ENCODE results near the gene SPINT1.

The SPINT1 gene

DNA sequence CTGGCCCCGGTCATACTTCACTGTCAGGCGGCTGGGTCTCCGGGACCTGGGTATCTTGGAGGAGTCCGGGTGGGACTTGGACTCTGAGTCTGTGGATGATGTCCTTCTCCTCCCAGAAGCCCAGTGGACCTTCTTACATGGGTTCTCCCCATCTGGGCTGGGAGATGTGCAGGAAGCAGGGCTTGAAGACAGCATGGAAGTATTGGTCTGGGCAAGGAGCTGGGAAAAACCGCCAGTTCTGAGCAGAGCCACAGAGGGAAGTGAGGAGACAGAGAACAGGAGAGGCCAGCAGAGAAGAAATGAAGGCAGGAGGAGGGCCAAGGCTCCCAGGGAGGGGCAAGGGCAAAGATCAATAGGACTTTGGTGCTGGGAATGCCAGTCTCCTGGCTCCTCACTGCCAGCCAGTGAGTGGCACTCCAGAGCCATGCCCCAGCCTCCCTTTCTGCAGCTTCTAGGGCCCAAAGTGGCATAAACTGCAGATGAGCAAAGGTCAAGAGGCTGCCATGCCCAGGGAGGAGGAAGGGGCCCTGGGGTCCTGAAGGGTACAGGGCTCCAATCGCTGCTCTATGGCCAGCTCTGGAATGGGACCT, 15.3 kb upstream of the SPINT1 start, which contains the start of gene PPP1R14D:
TSS of gene PPP1R14D (minus strand) at position 262 of the 590 bp plus-strand sequence. CDS start at position 195, 67 bp downstream.
- TF ChIP-seq, protein P1, sequence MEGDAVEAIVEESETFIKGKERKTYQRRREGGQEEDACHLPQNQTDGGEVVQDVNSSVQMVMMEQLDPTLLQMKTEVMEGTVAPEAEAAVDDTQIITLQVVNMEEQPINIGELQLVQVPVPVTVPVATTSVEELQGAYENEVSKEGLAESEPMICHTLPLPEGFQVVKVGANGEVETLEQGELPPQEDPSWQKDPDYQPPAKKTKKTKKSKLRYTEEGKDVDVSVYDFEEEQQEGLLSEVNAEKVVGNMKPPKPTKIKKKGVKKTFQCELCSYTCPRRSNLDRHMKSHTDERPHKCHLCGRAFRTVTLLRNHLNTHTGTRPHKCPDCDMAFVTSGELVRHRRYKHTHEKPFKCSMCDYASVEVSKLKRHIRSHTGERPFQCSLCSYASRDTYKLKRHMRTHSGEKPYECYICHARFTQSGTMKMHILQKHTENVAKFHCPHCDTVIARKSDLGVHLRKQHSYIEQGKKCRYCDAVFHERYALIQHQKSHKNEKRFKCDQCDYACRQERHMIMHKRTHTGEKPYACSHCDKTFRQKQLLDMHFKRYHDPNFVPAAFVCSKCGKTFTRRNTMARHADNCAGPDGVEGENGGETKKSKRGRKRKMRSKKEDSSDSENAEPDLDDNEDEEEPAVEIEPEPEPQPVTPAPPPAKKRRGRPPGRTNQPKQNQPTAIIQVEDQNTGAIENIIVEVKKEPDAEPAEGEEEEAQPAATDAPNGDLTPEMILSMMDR (conservative IDR thresholded peaks at IDR 0.05; ENCODE audit: low read depth, low read length), result no peak
- no peak within 1 kb of the TSS for H3K4me3 ChIP-seq (ENCODE audit: low read depth, low read length)
- no peak for DNase-seq (ENCODE audit: low read depth)

DNA sequence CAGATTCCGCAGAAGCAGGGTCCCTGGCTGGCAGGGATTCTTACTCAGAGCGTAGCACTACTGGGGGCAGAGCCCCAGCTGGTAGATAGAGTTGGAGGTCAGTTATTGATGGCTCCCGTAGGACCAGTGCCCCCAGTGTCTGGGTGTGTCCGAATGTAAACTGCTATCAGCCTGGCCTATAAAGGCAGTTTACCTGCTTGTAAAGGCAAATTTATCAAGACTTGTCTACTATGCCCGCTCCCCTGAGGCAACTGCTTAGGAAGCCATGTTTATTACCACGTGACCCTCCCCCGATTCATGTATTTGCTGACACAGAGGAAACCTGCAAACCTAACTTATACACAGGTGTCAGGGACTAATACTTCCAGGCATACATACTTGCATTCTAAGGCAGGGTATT, 14.7 kb upstream of the SPINT1 start:
- DNase-seq (ENCODE audit: low read depth), result no peak
- no peak overlapping the region for H3K4me3 ChIP-seq (ENCODE audit: low read depth, low read length)
- TF ChIP-seq, protein P1 (conservative IDR thresholded peaks at IDR 0.05; ENCODE audit: low read depth, low read length), result no peak

DNA sequence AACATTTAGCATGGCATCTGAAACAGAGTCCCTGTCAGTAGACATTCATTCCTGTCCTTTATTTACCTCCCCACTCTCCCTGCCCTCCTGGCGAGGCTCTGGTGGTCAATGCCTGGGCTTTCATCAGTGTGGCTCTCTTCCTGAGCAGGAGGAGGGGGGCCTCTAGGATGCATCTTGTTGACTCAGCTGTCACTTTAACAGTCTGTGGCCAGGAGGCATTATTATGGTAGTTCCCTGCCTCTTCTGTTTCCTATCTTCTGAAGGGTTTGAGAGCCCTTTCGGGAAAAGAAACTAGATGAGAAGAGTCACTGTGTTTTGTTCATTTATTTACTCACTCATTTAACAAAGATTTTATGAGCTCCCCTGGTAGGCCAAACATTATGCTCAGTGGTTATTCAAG, 13.0 kb upstream of the SPINT1 start:
- H3K4me3 ChIP-seq (ENCODE audit: low read depth, low read length), result no peak overlapping the region
- TF ChIP-seq, protein P1 (conservative IDR thresholded peaks at IDR 0.05; ENCODE audit: low read depth, low read length), result no peak
- no peak for DNase-seq (ENCODE audit: low read depth)

DNA sequence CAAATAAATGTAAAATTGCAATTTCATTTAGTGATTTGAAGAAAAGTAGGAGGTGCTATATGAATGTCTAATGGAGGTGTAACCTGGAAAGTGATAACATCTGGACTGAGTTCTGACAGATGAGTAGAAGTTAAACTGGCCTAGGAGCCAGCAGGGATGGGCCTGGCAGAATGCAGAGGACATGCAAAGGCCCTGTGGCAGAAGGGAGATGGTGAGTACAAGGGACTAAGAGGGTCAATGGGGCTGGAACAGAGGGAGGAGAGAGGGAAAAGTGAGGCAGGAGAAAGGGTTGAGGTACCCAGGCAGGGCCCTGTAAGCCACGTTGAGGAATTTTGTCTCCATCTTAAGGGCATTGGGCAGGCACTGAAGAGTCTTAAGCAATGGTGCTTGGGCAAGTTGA, 12.0 kb upstream of the SPINT1 start:
- TF ChIP-seq, protein P1 (conservative IDR thresholded peaks at IDR 0.05; ENCODE audit: low read depth, low read length), result no peak
- no peak for DNase-seq (ENCODE audit: low read depth)
- no peak overlapping the region for H3K4me3 ChIP-seq (ENCODE audit: low read depth, low read length)

DNA sequence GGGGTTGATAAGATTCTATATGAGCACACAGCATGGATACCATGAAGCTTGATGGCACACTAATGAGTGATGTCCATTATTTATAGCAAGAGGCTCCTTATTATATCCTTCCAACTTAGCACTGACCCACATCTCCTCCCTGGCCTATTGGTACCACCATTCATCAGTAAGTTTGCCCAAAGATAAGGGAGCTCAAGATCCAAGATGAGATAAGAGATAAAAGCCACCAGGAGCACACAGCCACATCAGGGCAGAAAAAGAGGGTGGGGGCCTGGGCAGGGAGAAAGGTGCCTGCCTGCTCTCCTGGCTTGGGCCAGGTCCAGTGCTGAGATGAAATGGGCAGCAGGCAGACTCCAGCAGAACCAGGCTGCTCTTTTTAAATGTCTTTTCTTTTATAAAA, 10.9 kb upstream of the SPINT1 start:
- TF ChIP-seq, protein P1 (conservative IDR thresholded peaks at IDR 0.05; ENCODE audit: low read depth, low read length), result no peak
- DNase-seq (ENCODE audit: low read depth), result no peak

DNA sequence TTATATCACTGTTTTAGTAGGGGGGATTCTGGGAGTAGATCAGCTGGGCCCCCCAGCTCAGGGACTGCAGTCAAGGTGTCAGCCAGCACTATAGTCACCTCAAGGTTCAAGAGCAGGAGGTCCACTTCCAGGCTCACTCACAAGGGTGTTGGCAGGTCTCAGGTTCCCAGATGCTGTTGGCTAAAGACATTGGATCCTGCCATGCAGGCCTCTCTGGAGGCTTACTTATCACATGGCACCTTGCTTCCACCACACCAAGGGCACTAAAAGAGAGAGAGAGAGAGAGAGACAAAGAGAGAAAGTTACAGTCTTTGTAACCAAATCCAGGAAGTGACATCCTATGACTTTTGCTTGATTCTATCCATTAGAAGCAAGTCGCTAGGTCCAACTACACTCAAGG, 7.8 kb upstream of the SPINT1 start:
- TF ChIP-seq, protein P1 (conservative IDR thresholded peaks at IDR 0.05; ENCODE audit: low read depth, low read length), result no peak
- DNase-seq (ENCODE audit: low read depth), result no peak
- no peak overlapping the region for H3K4me3 ChIP-seq (ENCODE audit: low read depth, low read length)

More for the DNA sequence above, 10.9 kb upstream of the SPINT1 start:
- no peak overlapping the region for H3K4me3 ChIP-seq (ENCODE audit: low read depth, low read length)

DNA sequence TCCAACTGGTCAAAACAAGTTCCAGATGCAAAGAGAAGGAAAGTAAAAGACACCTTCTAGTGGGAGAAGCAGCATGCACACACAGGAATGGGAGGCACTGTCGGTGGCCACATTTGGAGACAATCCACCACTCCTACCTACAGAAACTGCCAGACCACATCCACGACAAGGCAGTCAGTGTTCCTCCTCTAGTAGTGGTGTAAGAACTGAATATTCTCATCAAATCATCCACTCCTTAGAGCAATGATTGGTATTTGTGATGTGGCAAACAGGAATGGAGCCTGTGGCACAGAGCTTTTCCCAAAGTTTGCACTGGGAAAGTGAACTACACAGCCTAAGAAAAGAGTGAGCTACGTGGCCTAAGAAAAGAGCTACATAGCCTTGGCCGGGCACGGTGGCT, 5.1 kb upstream of the SPINT1 start:
- no peak overlapping the region for H3K4me3 ChIP-seq (ENCODE audit: low read depth, low read length)
- DNase-seq (ENCODE audit: low read depth), result no peak
- TF ChIP-seq, protein P1 (conservative IDR thresholded peaks at IDR 0.05; ENCODE audit: low read depth, low read length), result no peak

Measured in choroid plexus epithelial cell (primary cell).